Measurements from ENCODE around the gene TNS3. TPM values are rescaled to one million over a fixed set of nuclear protein-coding genes. Genes with fewer than 3 reads are reported as not detected.

TNS3 gene
- total and polyA plus RNA-seq, 4 donors, result 40.5 to 140 (median 86.7) TPM

GRCh38 chr7:47405921-47406800 lies 175.8 kb downstream of the TNS3 start:
- H3K4me1 ChIP-seq (ENCODE audit: control insufficient read depth in 1 of 2, insufficient read depth in 2 of 2, low read length in 2 of 2), result peaks cover 0 to 1% of the 10 kb centered on the region in 2 donors
- peak overlapping the region in 1 of 2 donors; percentile 87 for H3K27ac ChIP-seq (ENCODE audit: low read depth in 1 of 2, low read length in 2 of 2)
- no peaks in the 10 kb centered on the region for H3K27me3 ChIP-seq (ENCODE audit: control insufficient read depth in 1 of 2, insufficient read depth in 2 of 2, low read length in 1 of 2)
- WGBS, 2 donors, result 7 to 16% methylated on average over 13 of the region's 13 CpGs
- no peaks in the 10 kb centered on the region for H3K9me3 ChIP-seq (ENCODE audit: control insufficient read depth, low read length)
- peaks cover 0 to 6% of the 10 kb centered on the region in 2 donors for H3K36me3 ChIP-seq (ENCODE audit: control insufficient read depth in 1 of 2, insufficient read depth in 2 of 2, low read length in 1 of 2)
- no peak overlapping the region for H3K4me3 ChIP-seq (ENCODE audit: low read length in 2 of 2)
- intact Hi-C loops (cut with DNase I), result no loop called here
- DNase-seq, result peak in 1 of 2 donors; percentile 80
- peak; percentile 74 for ATAC-seq (ENCODE audit: low FRiP score)

- Histone ChIP-seq H3K9me3 (ENCODE audit: control insufficient read depth, low read length) (no peaks in the 10 kb centered on the region), H3K27ac (ENCODE audit: low read depth in 1 of 2, low read length in 2 of 2) (peak overlapping the region in 1 of 2 donors; percentile 10), H3K4me3 (ENCODE audit: low read length in 2 of 2) (no peak overlapping the region), H3K36me3 (ENCODE audit: control insufficient read depth in 1 of 2, insufficient read depth in 2 of 2, low read length in 1 of 2) (peaks cover 0 to 6% of the 10 kb centered on the region in 2 donors), H3K27me3 (ENCODE audit: control insufficient read depth in 1 of 2, insufficient read depth in 2 of 2, low read length in 1 of 2) (no peaks in the 10 kb centered on the region), H3K4me1 (ENCODE audit: control insufficient read depth in 1 of 2, insufficient read depth in 2 of 2, low read length in 2 of 2) (peaks cover 0 to 1% of the 10 kb centered on the region in 2 donors)
- no peak for ATAC-seq (ENCODE audit: low FRiP score)
- DNase-seq, result no peak
- WGBS, 2 donors, result 18 to 42% methylated on average over 8 of the region's 8 CpGs
- intact Hi-C loops (cut with DNase I), result no loop called here
These were observed 176.5 kb downstream of the TNS3 start for GRCh38 chr7:47405286-47405904.

DNA sequence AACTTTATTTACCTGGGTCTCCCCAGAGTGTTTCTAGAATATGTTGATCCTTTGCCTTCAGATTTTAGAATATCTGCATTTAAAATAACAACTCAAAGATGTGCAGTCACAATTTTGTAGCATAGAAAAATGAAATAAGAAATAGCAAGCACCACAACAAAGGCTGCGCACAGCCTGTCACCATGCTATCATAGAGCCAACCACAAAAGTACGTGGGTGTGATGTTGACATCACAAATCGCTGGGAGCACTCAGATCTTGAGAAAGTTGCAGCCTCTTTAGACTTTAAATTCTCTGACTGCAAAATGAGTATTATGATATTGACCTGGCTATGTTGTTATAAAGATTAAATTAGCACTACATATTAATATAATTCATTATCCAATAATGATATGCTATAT lies 177.9 kb downstream of the TNS3 start:
- peaks cover 0 to 1% of the 10 kb centered on the region in 2 donors for H3K4me1 ChIP-seq (ENCODE audit: control insufficient read depth in 1 of 2, insufficient read depth in 2 of 2, low read length in 2 of 2)
- no peak overlapping the region for H3K27ac ChIP-seq (ENCODE audit: low read depth in 1 of 2, low read length in 2 of 2)
- H3K4me3 ChIP-seq (ENCODE audit: low read length in 2 of 2), result no peak overlapping the region
- peaks cover 0 to 4% of the 10 kb centered on the region in 2 donors for H3K36me3 ChIP-seq (ENCODE audit: control insufficient read depth in 1 of 2, insufficient read depth in 2 of 2, low read length in 1 of 2)
- ATAC-seq (ENCODE audit: low FRiP score) (no peak), DNase-seq (no peak)
- 87 to 94% methylated on average over 3 of the region's 3 CpGs for WGBS, 2 donors
- intact Hi-C loops (cut with DNase I), result no loop called here
- no peaks in the 10 kb centered on the region for H3K9me3 ChIP-seq (ENCODE audit: control insufficient read depth, low read length)
- no peaks in the 10 kb centered on the region for H3K27me3 ChIP-seq (ENCODE audit: control insufficient read depth in 1 of 2, insufficient read depth in 2 of 2, low read length in 1 of 2)

- DNase-seq, result peak in 1 of 2 donors; percentile 15
- peaks cover 0 to 1% of the 10 kb centered on the region in 2 donors for H3K4me1 ChIP-seq (ENCODE audit: control insufficient read depth in 1 of 2, insufficient read depth in 2 of 2, low read length in 2 of 2)
These were observed 178.7 kb downstream of the TNS3 start for GRCh38 chr7:47402941-47403866.

GRCh38 chr7:47401611-47402570 lies 180.0 kb downstream of the TNS3 start:
- intact Hi-C loops (cut with DNase I), result no loop called here
- H3K36me3 ChIP-seq (ENCODE audit: control insufficient read depth in 1 of 2, insufficient read depth in 2 of 2, low read length in 1 of 2), result peaks cover 0 to 4% of the 10 kb centered on the region in 2 donors
- no peak overlapping the region for H3K4me3 ChIP-seq (ENCODE audit: low read length in 2 of 2)
- no peaks in the 10 kb centered on the region for H3K9me3 ChIP-seq (ENCODE audit: control insufficient read depth, low read length)
- H3K27ac ChIP-seq (ENCODE audit: low read depth in 1 of 2, low read length in 2 of 2), result no peak overlapping the region
- DNase-seq (peak in 1 of 2 donors; percentile 21), ATAC-seq (ENCODE audit: low FRiP score) (no peak)
- no peaks in the 10 kb centered on the region for H3K27me3 ChIP-seq (ENCODE audit: control insufficient read depth in 1 of 2, insufficient read depth in 2 of 2, low read length in 1 of 2)
- H3K4me1 ChIP-seq (ENCODE audit: control insufficient read depth in 1 of 2, insufficient read depth in 2 of 2, low read length in 2 of 2), result peaks cover 0 to 1% of the 10 kb centered on the region in 2 donors
- WGBS, 2 donors, result 90 to 91% methylated on average over 17 of the region's 17 CpGs

More at GRCh38 chr7:47402941-47403866, 178.7 kb downstream of the TNS3 start:
- Histone ChIP-seq H3K9me3 (ENCODE audit: control insufficient read depth, low read length) (no peaks in the 10 kb centered on the region), H3K4me3 (ENCODE audit: low read length in 2 of 2) (no peak overlapping the region), H3K36me3 (ENCODE audit: control insufficient read depth in 1 of 2, insufficient read depth in 2 of 2, low read length in 1 of 2) (peaks cover 0 to 2% of the 10 kb centered on the region in 2 donors), H3K27me3 (ENCODE audit: control insufficient read depth in 1 of 2, insufficient read depth in 2 of 2, low read length in 1 of 2) (no peaks in the 10 kb centered on the region), H3K27ac (ENCODE audit: low read depth in 1 of 2, low read length in 2 of 2) (no peak overlapping the region)
- 84 to 87% methylated on average over 15 of the region's 15 CpGs for WGBS, 2 donors
- no peak for ATAC-seq (ENCODE audit: low FRiP score)
- intact Hi-C loops (cut with DNase I), result no loop called here

DNA sequence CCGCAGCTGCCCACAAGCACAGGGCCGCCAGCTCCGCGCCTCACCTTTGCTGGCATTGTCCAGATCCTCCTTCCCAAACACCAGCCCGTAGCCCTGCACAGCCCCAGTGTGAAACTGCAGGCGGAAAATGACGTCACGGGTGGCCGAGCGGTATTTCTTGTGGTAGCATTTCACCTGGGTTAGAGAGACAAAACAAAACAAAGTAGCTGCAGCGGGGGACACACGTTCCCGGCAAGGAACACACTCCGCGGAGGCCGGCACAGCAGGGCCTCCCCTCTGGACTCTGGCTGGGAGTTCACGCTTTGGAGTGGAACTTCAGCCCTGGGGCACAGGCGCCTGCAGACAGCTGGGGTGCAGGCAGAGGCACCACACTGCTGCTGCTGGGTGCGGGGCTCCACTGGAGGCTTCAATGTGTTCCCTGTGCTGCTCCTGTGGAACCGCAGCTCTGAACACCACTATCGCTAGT lies 181.1 kb downstream of the TNS3 start:
- no peaks in the 10 kb centered on the region for H3K9me3 ChIP-seq (ENCODE audit: control insufficient read depth, low read length)
- DNase-seq, result peak in 1 of 2 donors; percentile 44
- no peak overlapping the region for H3K4me3 ChIP-seq (ENCODE audit: low read length in 2 of 2)
- 92% methylated on average over 21 of the region's 21 CpGs for WGBS, 2 donors
- intact Hi-C loops (cut with DNase I), result no loop called here
- H3K27ac ChIP-seq (ENCODE audit: low read depth in 1 of 2, low read length in 2 of 2), result no peak overlapping the region
- H3K4me1 ChIP-seq (ENCODE audit: control insufficient read depth in 1 of 2, insufficient read depth in 2 of 2, low read length in 2 of 2), result peaks cover 0 to 1% of the 10 kb centered on the region in 2 donors
- H3K36me3 ChIP-seq (ENCODE audit: control insufficient read depth in 1 of 2, insufficient read depth in 2 of 2, low read length in 1 of 2), result peaks cover 4 to 7% of the 10 kb centered on the region in 2 donors
- no peaks in the 10 kb centered on the region for H3K27me3 ChIP-seq (ENCODE audit: control insufficient read depth in 1 of 2, insufficient read depth in 2 of 2, low read length in 1 of 2)
- no peak for ATAC-seq (ENCODE audit: low FRiP score)

DNA sequence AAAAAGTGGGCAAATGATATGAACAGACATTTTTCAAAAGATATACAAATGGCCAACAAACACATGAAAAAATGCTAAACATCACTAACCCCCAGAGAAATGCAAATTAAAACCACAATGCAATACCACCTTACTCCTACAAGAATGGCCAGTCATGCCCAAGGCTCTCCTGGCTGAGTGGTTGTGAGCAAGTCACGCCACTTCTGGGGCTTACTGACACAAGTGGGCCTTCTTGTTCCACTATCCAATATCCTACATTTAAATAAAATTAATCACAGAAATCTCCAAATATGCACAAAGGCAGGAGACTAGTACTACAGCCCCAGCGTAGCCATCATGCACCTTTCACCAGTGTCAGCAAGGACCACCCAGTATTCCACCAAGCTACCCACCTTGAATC lies 181.9 kb downstream of the TNS3 start:
- WGBS, 2 donors, result 95 to 98% methylated on average over 2 of the region's 2 CpGs
- no peak for DNase-seq

More for the DNA sequence above, 181.9 kb downstream of the TNS3 start:
- no peak overlapping the region for H3K27ac ChIP-seq (ENCODE audit: low read depth in 1 of 2, low read length in 2 of 2)
- ATAC-seq (ENCODE audit: low FRiP score), result no peak
- H3K9me3 ChIP-seq (ENCODE audit: control insufficient read depth, low read length), result no peaks in the 10 kb centered on the region
- H3K4me1 ChIP-seq (ENCODE audit: control insufficient read depth in 1 of 2, insufficient read depth in 2 of 2, low read length in 2 of 2), result no peaks in the 10 kb centered on the region
- H3K36me3 ChIP-seq (ENCODE audit: control insufficient read depth in 1 of 2, insufficient read depth in 2 of 2, low read length in 1 of 2), result peaks cover 7% of the 10 kb centered on the region in 2 donors
- intact Hi-C loops (cut with DNase I), result no loop called here
- H3K4me3 ChIP-seq (ENCODE audit: low read length in 2 of 2), result no peak overlapping the region
- H3K27me3 ChIP-seq (ENCODE audit: control insufficient read depth in 1 of 2, insufficient read depth in 2 of 2, low read length in 1 of 2), result no peaks in the 10 kb centered on the region

Measured in aorta (tissue), 5 donors.